ENCODE data around the gene METTL2B.

METTL2B gene

DNA sequence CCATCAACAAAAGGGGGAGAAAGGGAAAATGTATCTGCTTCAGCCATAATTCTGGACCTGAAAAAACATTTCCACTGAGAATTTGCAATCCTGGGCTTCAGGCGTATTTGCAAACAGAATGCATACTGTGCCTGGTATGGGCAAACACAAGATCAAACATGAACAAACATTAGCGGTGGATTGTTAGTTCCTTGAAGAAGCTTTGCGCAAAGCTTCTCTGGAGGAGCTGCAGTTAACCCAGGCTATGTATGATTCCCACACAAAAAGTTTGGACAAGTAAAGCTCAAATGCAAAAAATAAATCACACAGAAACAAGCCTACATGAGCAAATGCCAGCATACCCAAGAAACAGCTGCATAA, 41.2 kb upstream of the METTL2B start:
- in situ Hi-C loops (cut with MboI; ENCODE audit: low sequenced_read_pairs, unreplicated experiment) = no loop called here
- no peak for DNase-seq (ENCODE audit: low spot score)
- TF ChIP-seq, protein P1, sequence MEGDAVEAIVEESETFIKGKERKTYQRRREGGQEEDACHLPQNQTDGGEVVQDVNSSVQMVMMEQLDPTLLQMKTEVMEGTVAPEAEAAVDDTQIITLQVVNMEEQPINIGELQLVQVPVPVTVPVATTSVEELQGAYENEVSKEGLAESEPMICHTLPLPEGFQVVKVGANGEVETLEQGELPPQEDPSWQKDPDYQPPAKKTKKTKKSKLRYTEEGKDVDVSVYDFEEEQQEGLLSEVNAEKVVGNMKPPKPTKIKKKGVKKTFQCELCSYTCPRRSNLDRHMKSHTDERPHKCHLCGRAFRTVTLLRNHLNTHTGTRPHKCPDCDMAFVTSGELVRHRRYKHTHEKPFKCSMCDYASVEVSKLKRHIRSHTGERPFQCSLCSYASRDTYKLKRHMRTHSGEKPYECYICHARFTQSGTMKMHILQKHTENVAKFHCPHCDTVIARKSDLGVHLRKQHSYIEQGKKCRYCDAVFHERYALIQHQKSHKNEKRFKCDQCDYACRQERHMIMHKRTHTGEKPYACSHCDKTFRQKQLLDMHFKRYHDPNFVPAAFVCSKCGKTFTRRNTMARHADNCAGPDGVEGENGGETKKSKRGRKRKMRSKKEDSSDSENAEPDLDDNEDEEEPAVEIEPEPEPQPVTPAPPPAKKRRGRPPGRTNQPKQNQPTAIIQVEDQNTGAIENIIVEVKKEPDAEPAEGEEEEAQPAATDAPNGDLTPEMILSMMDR (IDR thresholded peaks at IDR 0.05; ENCODE audit: borderline replicate concordance, control extremely low read depth, extremely low read depth, insufficient read depth, missing control alignments) = no peak

DNA sequence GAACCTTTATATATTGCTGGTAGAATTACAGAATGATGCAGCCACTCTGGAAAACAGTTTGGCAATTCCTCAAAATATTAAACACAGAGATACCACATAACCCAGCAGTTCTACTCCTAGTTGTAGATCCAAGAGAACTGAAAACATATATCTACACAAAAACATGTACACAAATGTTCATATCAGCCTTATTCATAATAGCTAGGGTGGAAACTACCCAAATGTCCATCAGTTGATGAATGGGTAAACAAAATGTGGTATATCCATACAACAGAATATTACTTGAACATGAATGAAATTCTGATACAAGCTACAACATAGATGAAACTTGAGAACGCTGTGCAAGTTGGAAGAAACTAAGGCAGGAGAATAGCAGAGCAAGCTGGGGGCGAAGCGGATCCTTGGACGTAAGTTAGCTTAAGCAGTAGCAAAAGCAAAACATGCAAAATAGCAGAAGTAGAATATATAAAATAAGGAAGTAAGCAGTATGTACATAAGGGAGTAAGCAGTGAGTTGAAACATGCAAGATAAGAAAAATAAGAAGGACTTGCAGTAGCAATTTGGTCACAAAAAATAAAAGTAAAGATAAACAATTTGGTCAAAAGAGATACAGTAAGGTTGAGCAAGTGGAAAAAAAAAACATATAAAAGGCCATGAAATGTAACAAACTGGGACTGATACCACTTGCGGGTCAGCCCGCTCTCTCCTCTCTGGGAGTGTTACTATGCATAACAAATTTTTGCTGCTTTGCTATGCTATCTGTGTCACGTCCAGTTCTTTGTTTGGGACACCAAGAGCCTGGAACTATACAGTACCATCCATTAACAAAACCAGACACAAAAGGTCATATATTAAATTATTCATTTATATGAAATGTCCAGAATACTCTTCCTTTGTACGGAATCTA, 38.9 kb upstream of the METTL2B start:
- TF ChIP-seq, protein P1 (IDR thresholded peaks at IDR 0.05; ENCODE audit: borderline replicate concordance, control extremely low read depth, extremely low read depth, insufficient read depth, missing control alignments) = no peak
- DNase-seq (ENCODE audit: low spot score) = peak; percentile 41
- in situ Hi-C loops (cut with MboI; ENCODE audit: low sequenced_read_pairs, unreplicated experiment) = no loop called here

DNA sequence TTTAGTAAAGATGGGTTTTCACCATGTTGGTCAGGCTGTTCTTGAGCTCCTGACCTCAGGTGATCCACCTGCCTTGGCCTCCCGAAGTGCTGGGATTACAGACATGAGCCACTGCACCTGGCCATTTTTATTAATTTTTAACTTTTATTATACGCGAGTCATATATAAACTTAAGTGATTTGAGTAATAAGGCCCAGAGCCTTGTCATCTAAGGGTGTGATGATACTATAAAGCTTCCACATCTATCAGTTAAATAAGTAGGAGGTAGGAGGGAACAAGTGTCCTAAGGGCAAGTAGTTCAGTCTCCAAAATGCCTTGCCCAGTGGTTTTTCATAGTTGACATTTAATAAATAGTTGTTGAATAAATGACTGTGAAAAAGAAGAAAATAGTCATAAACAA, 34.2 kb upstream of the METTL2B start:
- in situ Hi-C loops (cut with MboI; ENCODE audit: low sequenced_read_pairs, unreplicated experiment) = no loop called here
- DNase-seq (ENCODE audit: low spot score) = no peak
- TF ChIP-seq, protein P1 (IDR thresholded peaks at IDR 0.05; ENCODE audit: borderline replicate concordance, control extremely low read depth, extremely low read depth, insufficient read depth, missing control alignments) = no peak

DNA sequence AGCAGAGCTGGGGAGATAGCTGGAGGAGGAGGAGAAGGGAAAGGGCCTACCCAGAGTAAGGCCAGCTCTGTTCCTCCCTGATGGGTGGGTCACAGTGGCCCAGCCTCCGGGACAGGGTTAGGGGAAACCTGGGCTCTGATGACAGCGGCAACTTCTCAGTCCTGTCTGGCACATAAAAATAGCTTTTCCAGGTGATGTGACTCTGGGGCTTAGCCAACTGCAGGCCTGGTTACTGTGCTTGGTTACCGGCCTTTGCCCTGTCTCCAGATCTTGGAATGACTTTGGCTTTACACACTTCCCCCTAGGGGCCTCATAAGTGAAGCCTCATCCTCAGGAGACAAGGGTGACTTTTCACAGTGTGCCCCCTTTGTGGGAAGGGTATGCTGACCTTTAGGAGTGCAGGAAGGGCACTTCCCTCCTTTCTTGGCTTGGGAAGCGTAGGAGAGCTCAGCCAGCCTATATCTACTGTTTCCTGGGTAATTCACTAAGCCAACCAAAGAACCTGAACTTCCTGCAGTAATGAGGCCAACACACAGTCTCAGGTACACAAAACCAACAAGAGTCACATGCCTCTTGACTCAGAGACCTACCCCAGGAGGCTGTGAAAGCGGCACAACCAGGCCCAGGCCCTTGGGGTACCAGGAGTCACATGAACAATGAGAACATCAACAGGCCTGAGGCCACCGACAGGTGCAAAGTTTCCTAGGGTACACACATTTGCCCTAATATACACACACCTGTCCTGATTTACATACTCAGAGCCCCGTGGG, 32.5 kb upstream of the METTL2B start:
- TF ChIP-seq, protein P1 (IDR thresholded peaks at IDR 0.05; ENCODE audit: borderline replicate concordance, control extremely low read depth, extremely low read depth, insufficient read depth, missing control alignments) = no peak
- in situ Hi-C loops (cut with MboI; ENCODE audit: low sequenced_read_pairs, unreplicated experiment) = no loop called here
- DNase-seq (ENCODE audit: low spot score) = no peak

DNA sequence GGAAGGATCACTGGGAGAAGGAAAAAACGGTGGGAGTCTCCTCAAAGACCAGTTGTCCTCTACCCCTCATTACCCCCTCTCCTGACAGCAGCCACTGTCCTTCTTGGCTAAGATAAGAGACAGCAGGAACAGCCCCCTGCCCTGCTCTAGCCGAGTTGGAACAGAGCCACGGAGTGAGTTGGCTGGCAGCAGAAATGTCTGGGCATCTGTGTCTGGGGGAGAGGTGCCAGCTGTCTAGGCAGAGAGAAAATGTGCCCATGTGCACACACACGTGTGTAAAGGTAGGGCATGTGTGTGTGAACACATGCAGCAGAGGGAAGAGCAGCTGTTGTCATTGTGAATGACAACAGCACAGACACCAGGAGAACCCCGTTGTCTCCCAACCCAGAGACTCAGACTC, 30.2 kb upstream of the METTL2B start:
- no peak for DNase-seq (ENCODE audit: low spot score)
- in situ Hi-C loops (cut with MboI; ENCODE audit: low sequenced_read_pairs, unreplicated experiment) = no loop called here
- TF ChIP-seq, protein P1 (IDR thresholded peaks at IDR 0.05; ENCODE audit: borderline replicate concordance, control extremely low read depth, extremely low read depth, insufficient read depth, missing control alignments) = no peak

DNA sequence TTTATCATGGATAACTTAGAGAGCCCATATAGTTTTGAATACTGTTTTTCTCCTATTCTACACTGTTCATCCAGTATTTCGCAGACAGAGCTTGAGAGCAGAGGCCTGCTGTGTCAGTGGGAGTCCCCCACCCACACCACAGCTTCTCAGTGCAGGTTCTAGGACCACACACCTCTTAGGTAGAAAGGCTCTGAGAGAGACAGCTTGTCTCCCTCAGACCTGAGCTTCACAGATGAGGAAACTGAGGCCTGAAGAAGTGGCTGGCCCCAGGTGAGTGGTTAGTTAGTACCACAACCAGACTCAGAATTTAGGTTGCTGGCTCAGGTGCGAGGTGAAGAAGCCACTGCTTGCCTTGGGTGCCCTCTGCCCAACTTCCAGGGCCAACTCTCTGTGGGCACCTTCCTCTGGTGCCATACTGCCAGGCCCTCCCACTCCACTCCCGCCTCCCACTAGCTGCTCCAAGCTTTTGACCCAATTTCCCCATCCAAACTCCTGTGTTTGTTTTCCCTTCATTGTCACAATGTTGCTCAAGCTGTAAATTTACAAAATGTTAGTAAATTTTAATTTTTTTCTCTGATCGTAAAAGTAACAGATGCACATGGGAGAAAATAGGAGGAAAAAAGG, 28.5 kb upstream of the METTL2B start:
- in situ Hi-C loops (cut with MboI; ENCODE audit: low sequenced_read_pairs, unreplicated experiment) = no loop called here
- no peak for DNase-seq (ENCODE audit: low spot score)
- TF ChIP-seq, protein P1 (IDR thresholded peaks at IDR 0.05; ENCODE audit: borderline replicate concordance, control extremely low read depth, extremely low read depth, insufficient read depth, missing control alignments) = no peak

All from GM13976 (cell line).